GM23338 (cell line): ENCODE results near the gene NCK2. TPM values are rescaled to one million over a fixed set of nuclear protein-coding genes. Genes with fewer than 3 reads are reported as not detected.

Experiments
- ATAC-seq: fragments of 200-7000 bp; cut with Tn5 transposase; 3 replicates; pipeline ENCODE4 v1.9.1; 2020
- DNase-seq: peaks from one replicate; pipeline ENCODE4 v3.0.0-alpha.2; 2015; ENCODE audit warnings: low spot score
- H2AFZ ChIP-seq: fragments of 200-600 bp; sonication (generic); 2 replicates; pipeline ENCODE4 v1.8.0; 2016; ENCODE audit warnings: antibody characterized with exemption, mild to moderate bottlenecking, moderate library complexity
- H3F3A ChIP-seq: fragments of 200-600 bp; sonication (generic); replicated peaks from 2 replicates; pipeline ENCODE4 v1.8.0; 2017; ENCODE audit warnings: antibody characterized with exemption, mixed run types, low read depth
- H3K27ac ChIP-seq: fragments of 200-600 bp; sonication (generic); 2 replicates; pipeline ENCODE4 v1.6.1; 2016; ENCODE audit warnings: low read depth
- H3K27me3 ChIP-seq: fragments of 200-600 bp; sonication (generic); 2 replicates; pipeline ENCODE4 v1.8.0; 2016; ENCODE audit warnings: mild to moderate bottlenecking, mixed run types, moderate library complexity; ENCODE audit not compliant: insufficient read depth
- H3K36me3 ChIP-seq: fragments of 200-600 bp; sonication (generic); 2 replicates; pipeline ENCODE4 v1.8.0; 2016; ENCODE audit warnings: mild to moderate bottlenecking; ENCODE audit not compliant: insufficient read depth
- H3K4me1 ChIP-seq: fragments of 200-600 bp; sonication (generic); 2 replicates; pipeline ENCODE4 v1.8.0; 2016; ENCODE audit warnings: mild to moderate bottlenecking, moderate library complexity; ENCODE audit not compliant: insufficient read depth
- H3K4me2 ChIP-seq: fragments of 200-600 bp; sonication (generic); 2 replicates; pipeline ENCODE4 v1.7.1; 2017; ENCODE audit warnings: mixed run types
- H3K4me3 ChIP-seq: fragments of 200-600 bp; sonication (generic); 2 replicates; pipeline ENCODE4 v1.6.1; 2016; ENCODE audit warnings: mixed run types
- H3K79me2 ChIP-seq: fragments of 200-600 bp; sonication (generic); replicated peaks from 2 replicates; pipeline ENCODE4 v1.8.0; 2017; ENCODE audit warnings: mild to moderate bottlenecking; ENCODE audit not compliant: insufficient read depth
- H3K9me2 ChIP-seq: fragments of 200-600 bp; sonication (generic); 2 replicates; pipeline ENCODE4 v1.8.0; 2017; ENCODE audit not compliant: insufficient read depth
- H4K20me1 ChIP-seq: fragments of 200-600 bp; sonication (generic); replicated peaks from 2 replicates; pipeline ENCODE4 v1.8.0; 2017; ENCODE audit warnings: mild to moderate bottlenecking; ENCODE audit not compliant: insufficient read depth
- H3K27ac Mint-ChIP-seq: 2 replicates; pipeline ENCODE4 v1.8.0; 2020; ENCODE audit warnings: inconsistent platforms, mild to moderate bottlenecking, moderate library complexity, mixed read lengths
- H3K27me3 Mint-ChIP-seq: 3 replicates; pipeline ENCODE4 v1.8.0; 2022; ENCODE audit warnings: low read depth, mild to moderate bottlenecking, moderate library complexity, mixed read lengths, inconsistent platforms; ENCODE audit not compliant: insufficient read depth, poor library complexity
- H3K36me3 Mint-ChIP-seq: 3 replicates; pipeline ENCODE4 v1.8.0; 2021; ENCODE audit warnings: low read depth, mild to moderate bottlenecking, inconsistent platforms, moderate library complexity, mixed read lengths
- H3K4me1 Mint-ChIP-seq: 3 replicates; pipeline ENCODE4 v1.8.0; 2020; ENCODE audit warnings: mild to moderate bottlenecking, inconsistent platforms, mixed read lengths
- H3K4me3 Mint-ChIP-seq: 3 replicates; pipeline ENCODE4 v1.8.0; 2021; ENCODE audit warnings: moderate library complexity, mild to moderate bottlenecking, inconsistent platforms, mixed read lengths
- H3K9me3 Mint-ChIP-seq: 3 replicates; pipeline ENCODE4 v1.8.0; 2020; ENCODE audit warnings: moderate library complexity, mild to moderate bottlenecking, inconsistent platforms, mixed read lengths
- CREB1 ChIP-seq: fragments of 250-450 bp; sonication (Bioruptor Pico); IDR thresholded peaks from 2 replicates; pipeline ENCODE4 v1.5.0; 2020; ENCODE audit warnings: low read depth, mild to moderate bottlenecking, moderate library complexity
- EZH2 ChIP-seq: fragments of 200-600 bp; sonication (generic); IDR thresholded peaks from one replicate; pipeline ENCODE4 v1.8.0; 2017; ENCODE audit warnings: antibody characterized with exemption, mild to moderate bottlenecking, low read depth; ENCODE audit not compliant: unreplicated experiment
- EZH2phosphoT487 ChIP-seq: fragments of 200-600 bp; sonication (generic); IDR thresholded peaks from one replicate; pipeline ENCODE4 v1.8.1; 2018; ENCODE audit warnings: antibody characterized with exemption; ENCODE audit not compliant: unreplicated experiment
- JUNB ChIP-seq: IDR thresholded peaks from one replicate; pipeline ENCODE4 v1.6.1; 2016; ENCODE audit warnings: antibody characterized with exemption; ENCODE audit not compliant: unreplicated experiment
- NANOG ChIP-seq: IDR thresholded peaks from 2 replicates; pipeline ENCODE4 v1.6.1; 2016; ENCODE audit warnings: antibody characterized with exemption, borderline replicate concordance
- POLR2AphosphoS5 ChIP-seq: IDR thresholded peaks from 2 replicates; pipeline ENCODE4 v1.6.1; 2016; ENCODE audit warnings: antibody characterized with exemption, low read depth
- STAT1 ChIP-seq: IDR thresholded peaks from one replicate; pipeline ENCODE4 v1.6.1; 2016; ENCODE audit warnings: antibody characterized with exemption; ENCODE audit not compliant: unreplicated experiment
- ZNF114 ChIP-seq: fragments of 250-450 bp; sonication (Bioruptor Pico); IDR thresholded peaks from 2 replicates; pipeline ENCODE4 v1.5.0; 2020; ENCODE audit warnings: mild to moderate bottlenecking, moderate library complexity
- ZNF331 ChIP-seq: fragments of 250-450 bp; sonication (Bioruptor Pico); IDR thresholded peaks from 2 replicates; pipeline ENCODE4 v1.5.0; 2020; ENCODE audit warnings: low read depth, mild to moderate bottlenecking, moderate library complexity
- polyA plus RNA-seq: library from polyadenylated mRNA; unstranded; fragments of >200 nt; fragmentation: Nextera tagmentation; extraction: Ambion mirVana; gene quantifications from 2 replicates; pipeline ENCODE4 v1.2.1, GENCODE V29; 2016
- total RNA-seq: library from RNA; depleted of rRNA; stranded (reverse); fragments of >200 nt; shearing (Covaris generic); gene quantifications from 2 replicates; pipeline ENCODE4 v1.2.3, GENCODE V29; 2014
- TF ChIP-seq, protein P1 (sequence below): IDR thresholded peaks from 2 replicates; pipeline ENCODE4 v1.6.1; 2016; ENCODE audit warnings: antibody characterized with exemption
- TF ChIP-seq, protein P2 (sequence below): fragments of 250-450 bp; sonication (Bioruptor Pico); IDR thresholded peaks from 2 replicates; pipeline ENCODE4 v1.5.0; 2020; ENCODE audit warnings: mild to moderate bottlenecking, moderate library complexity
- TF ChIP-seq, protein P3 (sequence below): IDR thresholded peaks from one replicate; pipeline ENCODE4 v1.6.1; 2018; ENCODE audit warnings: antibody characterized with exemption; ENCODE audit not compliant: unreplicated experiment
- TF ChIP-seq, protein P4 (sequence below), 2 experiments: fragments of 200-600 bp in 1 of 2; sonication (generic) in 1 of 2; conservative IDR thresholded peaks; 2 replicates each; pipeline versions ENCODE4 v1.5.1 to v1.6.1; 2016 to 2017; ENCODE audit warnings: antibody characterized with exemption in 2 of 2, low read depth in 2 of 2, mild to moderate bottlenecking in 2 of 2, moderate library complexity in 1 of 2

The NCK2 gene
- total and polyA plus RNA-seq, 2 experiments from 2014 or later: 26.9 to 59.9 TPM

DNA sequence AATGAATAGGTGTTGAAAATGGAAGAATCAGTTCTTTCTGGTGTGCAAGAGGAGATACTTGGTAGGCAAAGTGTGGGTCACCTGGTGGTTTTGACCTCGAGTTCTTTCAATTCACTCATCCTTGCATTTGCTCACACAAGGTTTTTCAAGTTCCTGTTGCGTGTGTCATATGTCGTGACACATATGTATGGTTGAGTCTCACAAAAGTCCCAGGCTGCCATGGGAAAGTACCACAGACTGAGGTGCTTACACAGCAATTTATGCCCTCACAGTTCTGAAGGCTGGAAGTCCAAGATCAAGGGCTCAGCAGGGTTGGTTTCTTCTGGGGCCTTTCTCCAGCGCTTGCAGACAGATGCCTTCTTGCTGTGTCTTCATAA, 64.4 kb downstream of the NCK2 start:
- Mint-ChIP-seq H3K9me3 (no peaks in the 10 kb centered on the region), H3K4me3 (no peak overlapping the region), H3K36me3 (no peaks in the 10 kb centered on the region; the same call in 2 of the 3 replicates), H3K4me1 (peaks cover 55% of the 10 kb centered on the region), H3K27ac (peak overlapping the region; percentile 29; the same call in 1 of the 2 replicates), H3K27me3 (peaks cover 1% of the 10 kb centered on the region)
- 0 out of 2 replicates have a peak overlapping the region, but pooled peaks have one; percentile 67 for H3K27ac ChIP-seq
- DNase-seq (no peak), ATAC-seq (no peak)
- peak overlapping the region; percentile 59; the same call in 1 of the 2 replicates for H3K4me2 ChIP-seq
- peaks cover 41% of the 10 kb centered on the region for H3K4me1 ChIP-seq
- TF ChIP-seq, protein P1, sequence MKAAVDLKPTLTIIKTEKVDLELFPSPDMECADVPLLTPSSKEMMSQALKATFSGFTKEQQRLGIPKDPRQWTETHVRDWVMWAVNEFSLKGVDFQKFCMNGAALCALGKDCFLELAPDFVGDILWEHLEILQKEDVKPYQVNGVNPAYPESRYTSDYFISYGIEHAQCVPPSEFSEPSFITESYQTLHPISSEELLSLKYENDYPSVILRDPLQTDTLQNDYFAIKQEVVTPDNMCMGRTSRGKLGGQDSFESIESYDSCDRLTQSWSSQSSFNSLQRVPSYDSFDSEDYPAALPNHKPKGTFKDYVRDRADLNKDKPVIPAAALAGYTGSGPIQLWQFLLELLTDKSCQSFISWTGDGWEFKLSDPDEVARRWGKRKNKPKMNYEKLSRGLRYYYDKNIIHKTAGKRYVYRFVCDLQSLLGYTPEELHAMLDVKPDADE: no peak
- TF ChIP-seq EZH2phosphoT487: no peak
- no peak for TF ChIP-seq JUNB
- TF ChIP-seq, protein P2, sequence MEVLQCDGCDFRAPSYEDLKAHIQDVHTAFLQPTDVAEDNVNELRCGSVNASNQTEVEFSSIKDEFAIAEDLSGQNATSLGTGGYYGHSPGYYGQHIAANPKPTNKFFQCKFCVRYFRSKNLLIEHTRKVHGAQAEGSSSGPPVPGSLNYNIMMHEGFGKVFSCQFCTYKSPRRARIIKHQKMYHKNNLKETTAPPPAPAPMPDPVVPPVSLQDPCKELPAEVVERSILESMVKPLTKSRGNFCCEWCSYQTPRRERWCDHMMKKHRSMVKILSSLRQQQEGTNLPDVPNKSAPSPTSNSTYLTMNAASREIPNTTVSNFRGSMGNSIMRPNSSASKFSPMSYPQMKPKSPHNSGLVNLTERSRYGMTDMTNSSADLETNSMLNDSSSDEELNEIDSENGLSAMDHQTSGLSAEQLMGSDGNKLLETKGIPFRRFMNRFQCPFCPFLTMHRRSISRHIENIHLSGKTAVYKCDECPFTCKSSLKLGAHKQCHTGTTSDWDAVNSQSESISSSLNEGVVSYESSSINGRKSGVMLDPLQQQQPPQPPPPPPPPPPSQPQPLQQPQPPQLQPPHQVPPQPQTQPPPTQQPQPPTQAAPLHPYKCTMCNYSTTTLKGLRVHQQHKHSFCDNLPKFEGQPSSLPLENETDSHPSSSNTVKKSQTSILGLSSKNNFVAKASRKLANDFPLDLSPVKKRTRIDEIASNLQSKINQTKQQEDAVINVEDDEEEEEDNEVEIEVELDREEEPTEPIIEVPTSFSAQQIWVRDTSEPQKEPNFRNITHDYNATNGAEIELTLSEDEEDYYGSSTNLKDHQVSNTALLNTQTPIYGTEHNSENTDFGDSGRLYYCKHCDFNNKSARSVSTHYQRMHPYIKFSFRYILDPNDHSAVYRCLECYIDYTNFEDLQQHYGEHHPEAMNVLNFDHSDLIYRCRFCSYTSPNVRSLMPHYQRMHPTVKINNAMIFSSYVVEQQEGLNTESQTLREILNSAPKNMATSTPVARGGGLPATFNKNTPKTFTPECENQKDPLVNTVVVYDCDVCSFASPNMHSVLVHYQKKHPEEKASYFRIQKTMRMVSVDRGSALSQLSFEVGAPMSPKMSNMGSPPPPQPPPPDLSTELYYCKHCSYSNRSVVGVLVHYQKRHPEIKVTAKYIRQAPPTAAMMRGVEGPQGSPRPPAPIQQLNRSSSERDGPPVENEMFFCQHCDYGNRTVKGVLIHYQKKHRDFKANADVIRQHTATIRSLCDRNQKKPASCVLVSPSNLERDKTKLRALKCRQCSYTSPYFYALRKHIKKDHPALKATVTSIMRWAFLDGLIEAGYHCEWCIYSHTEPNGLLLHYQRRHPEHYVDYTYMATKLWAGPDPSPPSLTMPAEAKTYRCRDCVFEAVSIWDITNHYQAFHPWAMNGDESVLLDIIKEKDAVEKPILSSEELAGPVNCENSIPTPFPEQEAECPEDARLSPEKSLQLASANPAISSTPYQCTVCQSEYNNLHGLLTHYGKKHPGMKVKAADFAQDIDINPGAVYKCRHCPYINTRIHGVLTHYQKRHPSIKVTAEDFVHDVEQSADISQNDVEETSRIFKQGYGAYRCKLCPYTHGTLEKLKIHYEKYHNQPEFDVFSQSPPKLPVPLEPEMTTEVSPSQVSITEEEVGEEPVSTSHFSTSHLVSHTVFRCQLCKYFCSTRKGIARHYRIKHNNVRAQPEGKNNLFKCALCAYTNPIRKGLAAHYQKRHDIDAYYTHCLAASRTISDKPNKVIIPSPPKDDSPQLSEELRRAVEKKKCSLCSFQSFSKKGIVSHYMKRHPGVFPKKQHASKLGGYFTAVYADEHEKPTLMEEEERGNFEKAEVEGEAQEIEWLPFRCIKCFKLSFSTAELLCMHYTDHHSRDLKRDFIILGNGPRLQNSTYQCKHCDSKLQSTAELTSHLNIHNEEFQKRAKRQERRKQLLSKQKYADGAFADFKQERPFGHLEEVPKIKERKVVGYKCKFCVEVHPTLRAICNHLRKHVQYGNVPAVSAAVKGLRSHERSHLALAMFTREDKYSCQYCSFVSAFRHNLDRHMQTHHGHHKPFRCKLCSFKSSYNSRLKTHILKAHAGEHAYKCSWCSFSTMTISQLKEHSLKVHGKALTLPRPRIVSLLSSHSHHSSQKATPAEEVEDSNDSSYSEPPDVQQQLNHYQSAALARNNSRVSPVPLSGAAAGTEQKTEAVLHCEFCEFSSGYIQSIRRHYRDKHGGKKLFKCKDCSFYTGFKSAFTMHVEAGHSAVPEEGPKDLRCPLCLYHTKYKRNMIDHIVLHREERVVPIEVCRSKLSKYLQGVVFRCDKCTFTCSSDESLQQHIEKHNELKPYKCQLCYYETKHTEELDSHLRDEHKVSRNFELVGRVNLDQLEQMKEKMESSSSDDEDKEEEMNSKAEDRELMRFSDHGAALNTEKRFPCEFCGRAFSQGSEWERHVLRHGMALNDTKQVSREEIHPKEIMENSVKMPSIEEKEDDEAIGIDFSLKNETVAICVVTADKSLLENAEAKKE (CRISPR knock-in tag): no peak
- TF ChIP-seq, protein P3, sequence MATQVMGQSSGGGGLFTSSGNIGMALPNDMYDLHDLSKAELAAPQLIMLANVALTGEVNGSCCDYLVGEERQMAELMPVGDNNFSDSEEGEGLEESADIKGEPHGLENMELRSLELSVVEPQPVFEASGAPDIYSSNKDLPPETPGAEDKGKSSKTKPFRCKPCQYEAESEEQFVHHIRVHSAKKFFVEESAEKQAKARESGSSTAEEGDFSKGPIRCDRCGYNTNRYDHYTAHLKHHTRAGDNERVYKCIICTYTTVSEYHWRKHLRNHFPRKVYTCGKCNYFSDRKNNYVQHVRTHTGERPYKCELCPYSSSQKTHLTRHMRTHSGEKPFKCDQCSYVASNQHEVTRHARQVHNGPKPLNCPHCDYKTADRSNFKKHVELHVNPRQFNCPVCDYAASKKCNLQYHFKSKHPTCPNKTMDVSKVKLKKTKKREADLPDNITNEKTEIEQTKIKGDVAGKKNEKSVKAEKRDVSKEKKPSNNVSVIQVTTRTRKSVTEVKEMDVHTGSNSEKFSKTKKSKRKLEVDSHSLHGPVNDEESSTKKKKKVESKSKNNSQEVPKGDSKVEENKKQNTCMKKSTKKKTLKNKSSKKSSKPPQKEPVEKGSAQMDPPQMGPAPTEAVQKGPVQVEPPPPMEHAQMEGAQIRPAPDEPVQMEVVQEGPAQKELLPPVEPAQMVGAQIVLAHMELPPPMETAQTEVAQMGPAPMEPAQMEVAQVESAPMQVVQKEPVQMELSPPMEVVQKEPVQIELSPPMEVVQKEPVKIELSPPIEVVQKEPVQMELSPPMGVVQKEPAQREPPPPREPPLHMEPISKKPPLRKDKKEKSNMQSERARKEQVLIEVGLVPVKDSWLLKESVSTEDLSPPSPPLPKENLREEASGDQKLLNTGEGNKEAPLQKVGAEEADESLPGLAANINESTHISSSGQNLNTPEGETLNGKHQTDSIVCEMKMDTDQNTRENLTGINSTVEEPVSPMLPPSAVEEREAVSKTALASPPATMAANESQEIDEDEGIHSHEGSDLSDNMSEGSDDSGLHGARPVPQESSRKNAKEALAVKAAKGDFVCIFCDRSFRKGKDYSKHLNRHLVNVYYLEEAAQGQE: no peak
- no peak for TF ChIP-seq ZNF331
- TF ChIP-seq EZH2: no peak
- TF ChIP-seq ZNF114 (CRISPR knock-in tag): no peak
- no peak for TF ChIP-seq POLR2AphosphoS5
- no peak for TF ChIP-seq STAT1
- TF ChIP-seq CREB1 (CRISPR knock-in tag): no peak
- TF ChIP-seq, protein P4, sequence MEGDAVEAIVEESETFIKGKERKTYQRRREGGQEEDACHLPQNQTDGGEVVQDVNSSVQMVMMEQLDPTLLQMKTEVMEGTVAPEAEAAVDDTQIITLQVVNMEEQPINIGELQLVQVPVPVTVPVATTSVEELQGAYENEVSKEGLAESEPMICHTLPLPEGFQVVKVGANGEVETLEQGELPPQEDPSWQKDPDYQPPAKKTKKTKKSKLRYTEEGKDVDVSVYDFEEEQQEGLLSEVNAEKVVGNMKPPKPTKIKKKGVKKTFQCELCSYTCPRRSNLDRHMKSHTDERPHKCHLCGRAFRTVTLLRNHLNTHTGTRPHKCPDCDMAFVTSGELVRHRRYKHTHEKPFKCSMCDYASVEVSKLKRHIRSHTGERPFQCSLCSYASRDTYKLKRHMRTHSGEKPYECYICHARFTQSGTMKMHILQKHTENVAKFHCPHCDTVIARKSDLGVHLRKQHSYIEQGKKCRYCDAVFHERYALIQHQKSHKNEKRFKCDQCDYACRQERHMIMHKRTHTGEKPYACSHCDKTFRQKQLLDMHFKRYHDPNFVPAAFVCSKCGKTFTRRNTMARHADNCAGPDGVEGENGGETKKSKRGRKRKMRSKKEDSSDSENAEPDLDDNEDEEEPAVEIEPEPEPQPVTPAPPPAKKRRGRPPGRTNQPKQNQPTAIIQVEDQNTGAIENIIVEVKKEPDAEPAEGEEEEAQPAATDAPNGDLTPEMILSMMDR (conservative IDR thresholded peaks at IDR 0.05; ENCODE audit: low read depth in 2 of 2): no peak
- TF ChIP-seq NANOG: no peak
- H3K36me3 ChIP-seq: no peaks in the 10 kb centered on the region
- no peaks in the 10 kb centered on the region for H3F3A ChIP-seq
- 0 out of 2 replicates have a peak, but pooled peaks cover 3% of the 10 kb centered on the region for H3K9me2 ChIP-seq
- H2AFZ ChIP-seq: no peak overlapping the region
- H3K79me2 ChIP-seq: peaks cover 98% of the 10 kb centered on the region
- no peak overlapping the region for H3K4me3 ChIP-seq
- H4K20me1 ChIP-seq: peaks cover 23% of the 10 kb centered on the region
- H3K27me3 ChIP-seq: no peaks in the 10 kb centered on the region
